ENCODE data around the gene STAP2. TPM values are rescaled to one million over a fixed set of nuclear protein-coding genes. Genes with fewer than 3 reads are reported as not detected.
"Not testable (repeated sequence)": the region's sequence is repeated elsewhere in the genome, so short reads cannot be mapped to it uniquely, and the experiment has no call there.

STAP2 gene
- total RNA-seq, 1 donor from 2014 or later: 35.6 TPM

DNA sequence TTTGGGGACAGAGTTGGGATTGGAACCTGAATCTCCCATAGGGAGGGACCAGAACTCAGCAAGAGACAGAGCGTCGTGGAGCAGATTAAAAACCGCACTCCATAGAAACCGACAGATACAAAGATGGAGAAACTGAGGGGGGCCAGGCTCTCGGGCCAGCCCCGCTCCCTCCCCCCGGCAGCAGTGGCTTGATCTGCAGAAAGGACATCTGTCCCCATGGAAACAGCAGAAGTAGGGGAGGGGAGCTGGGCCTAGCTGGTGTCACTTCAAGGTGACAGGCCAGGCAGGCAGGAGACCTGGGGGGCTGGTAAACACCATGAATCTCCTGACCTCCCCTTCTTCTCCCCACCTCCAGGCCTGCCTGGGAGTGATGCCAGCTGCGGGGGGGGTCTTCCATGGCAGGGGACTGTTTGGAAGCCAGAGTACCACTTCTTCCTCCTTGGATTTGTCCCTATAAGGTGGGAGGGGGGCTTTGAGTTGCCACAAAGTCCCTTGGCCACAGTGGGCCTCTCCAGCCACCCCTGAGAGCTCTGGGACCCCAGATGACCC lies 47.4 kb downstream of the STAP2 start:
- Mint-ChIP-seq H3K27ac (peak overlapping the region; percentile 43), H3K4me3 (ENCODE audit: low read depth) (no peak overlapping the region), H3K27me3 (peaks cover 7% of the 10 kb centered on the region), H3K36me3 (ENCODE audit: insufficient read depth) (no peaks in the 10 kb centered on the region), H3K9me3 (ENCODE audit: low read depth) (no peaks in the 10 kb centered on the region), H3K4me1 (ENCODE audit: low read depth) (no peaks in the 10 kb centered on the region)
- DNase-seq (ENCODE audit: low spot score, unreplicated experiment): no peak
- TF ChIP-seq, protein P1, sequence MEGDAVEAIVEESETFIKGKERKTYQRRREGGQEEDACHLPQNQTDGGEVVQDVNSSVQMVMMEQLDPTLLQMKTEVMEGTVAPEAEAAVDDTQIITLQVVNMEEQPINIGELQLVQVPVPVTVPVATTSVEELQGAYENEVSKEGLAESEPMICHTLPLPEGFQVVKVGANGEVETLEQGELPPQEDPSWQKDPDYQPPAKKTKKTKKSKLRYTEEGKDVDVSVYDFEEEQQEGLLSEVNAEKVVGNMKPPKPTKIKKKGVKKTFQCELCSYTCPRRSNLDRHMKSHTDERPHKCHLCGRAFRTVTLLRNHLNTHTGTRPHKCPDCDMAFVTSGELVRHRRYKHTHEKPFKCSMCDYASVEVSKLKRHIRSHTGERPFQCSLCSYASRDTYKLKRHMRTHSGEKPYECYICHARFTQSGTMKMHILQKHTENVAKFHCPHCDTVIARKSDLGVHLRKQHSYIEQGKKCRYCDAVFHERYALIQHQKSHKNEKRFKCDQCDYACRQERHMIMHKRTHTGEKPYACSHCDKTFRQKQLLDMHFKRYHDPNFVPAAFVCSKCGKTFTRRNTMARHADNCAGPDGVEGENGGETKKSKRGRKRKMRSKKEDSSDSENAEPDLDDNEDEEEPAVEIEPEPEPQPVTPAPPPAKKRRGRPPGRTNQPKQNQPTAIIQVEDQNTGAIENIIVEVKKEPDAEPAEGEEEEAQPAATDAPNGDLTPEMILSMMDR (IDR thresholded peaks at IDR 0.05; ENCODE audit: unreplicated experiment): no peak

DNA sequence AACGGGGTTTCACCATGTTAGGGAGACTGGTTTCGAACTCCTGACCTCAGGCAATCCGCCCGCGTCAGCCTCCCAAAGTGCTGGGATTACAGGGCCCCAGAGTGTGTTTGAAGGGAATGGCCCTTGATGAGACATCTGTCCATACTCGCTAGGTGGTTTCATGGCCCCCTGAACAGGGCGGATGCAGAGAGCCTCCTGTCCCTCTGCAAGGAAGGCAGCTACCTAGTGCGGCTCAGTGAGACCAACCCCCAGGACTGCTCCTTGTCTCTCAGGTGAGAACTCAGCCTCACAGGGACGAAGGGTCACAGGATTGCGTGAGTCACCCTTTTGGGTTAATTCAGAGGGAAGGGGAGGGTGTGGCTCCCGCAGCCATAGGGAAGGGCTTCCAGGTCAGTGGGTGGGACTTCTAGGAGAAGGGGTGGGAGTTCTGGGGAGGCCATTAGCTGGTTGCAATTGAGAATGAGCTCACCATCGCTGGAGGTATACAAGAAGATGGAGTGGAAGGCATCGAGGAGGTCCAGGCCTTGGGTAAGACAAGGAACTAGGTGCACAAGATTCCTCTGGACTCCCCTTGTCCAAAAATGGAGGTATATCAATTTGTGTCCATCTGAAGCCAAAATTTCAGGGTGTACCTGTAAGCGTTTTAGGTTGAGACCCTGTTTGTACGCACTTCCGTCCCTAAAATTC lies 50.4 kb downstream of the STAP2 start:
- Mint-ChIP-seq H3K9me3 (ENCODE audit: low read depth) (no peaks in the 10 kb centered on the region), H3K27ac (no peak overlapping the region), H3K4me1 (ENCODE audit: low read depth) (no peaks in the 10 kb centered on the region), H3K36me3 (ENCODE audit: insufficient read depth) (no peaks in the 10 kb centered on the region), H3K27me3 (peaks cover 5% of the 10 kb centered on the region), H3K4me3 (ENCODE audit: low read depth) (no peak overlapping the region)
- no peak for DNase-seq (ENCODE audit: low spot score, unreplicated experiment)
- TF ChIP-seq, protein P1 (IDR thresholded peaks at IDR 0.05; ENCODE audit: unreplicated experiment): no peak

DNA sequence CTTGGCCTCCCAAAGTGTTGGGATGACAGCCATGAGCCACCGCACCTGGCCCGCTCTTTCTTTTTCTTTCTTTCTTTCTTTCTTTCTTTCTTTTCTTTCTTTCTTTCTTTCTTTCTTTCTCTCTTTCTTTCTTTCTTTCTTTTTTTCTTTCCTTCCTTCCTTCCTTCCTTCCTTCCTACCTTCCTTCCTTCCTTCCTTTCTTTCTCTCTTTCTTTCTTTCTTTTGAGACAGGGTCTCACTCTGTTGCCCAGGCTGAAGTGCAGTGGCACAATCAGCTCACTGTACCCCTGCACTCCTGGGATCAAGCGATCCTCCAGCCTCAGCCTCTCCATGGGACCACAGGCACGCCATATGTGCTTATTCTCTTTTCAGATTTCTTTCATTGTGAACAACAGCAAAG lies 52.5 kb downstream of the STAP2 start:
- H3K4me1 Mint-ChIP-seq (ENCODE audit: low read depth); DNase-seq (ENCODE audit: low spot score, unreplicated experiment); H3K4me3 Mint-ChIP-seq (ENCODE audit: low read depth); H3K9me3 Mint-ChIP-seq (ENCODE audit: low read depth); H3K36me3 Mint-ChIP-seq (ENCODE audit: insufficient read depth); H3K27ac Mint-ChIP-seq: not testable (repeated sequence)
- H3K27me3 Mint-ChIP-seq: peaks cover 17% of the 10 kb centered on the region

DNA sequence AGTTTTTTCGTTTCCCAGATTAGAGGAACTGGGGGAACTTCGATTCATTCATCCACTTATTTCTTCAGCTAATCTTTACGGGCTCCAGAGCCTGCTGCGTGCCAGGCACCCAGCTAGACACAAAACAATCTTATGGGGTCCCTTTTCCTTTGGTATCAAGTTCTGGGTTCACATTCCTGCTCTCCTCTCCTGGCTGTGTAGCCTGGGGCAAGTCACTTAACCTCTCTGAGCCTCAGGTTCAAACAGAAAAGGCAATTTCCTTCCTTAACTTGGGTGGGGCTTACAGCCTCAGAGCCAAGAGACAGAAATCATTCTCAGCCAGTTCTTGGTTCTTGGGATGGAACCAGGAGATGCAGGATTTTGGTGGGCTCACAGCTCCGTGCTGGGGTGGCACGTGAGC lies 53.7 kb downstream of the STAP2 start:
- TF ChIP-seq, protein P1 (IDR thresholded peaks at IDR 0.05; ENCODE audit: unreplicated experiment): no peak
- H3K27ac Mint-ChIP-seq: no peak overlapping the region
- H3K4me1 Mint-ChIP-seq (ENCODE audit: low read depth): no peaks in the 10 kb centered on the region
- no peak for DNase-seq (ENCODE audit: low spot score, unreplicated experiment)
- no peak overlapping the region for H3K4me3 Mint-ChIP-seq (ENCODE audit: low read depth)
- no peaks in the 10 kb centered on the region for H3K9me3 Mint-ChIP-seq (ENCODE audit: low read depth)
- peaks cover 29% of the 10 kb centered on the region for H3K27me3 Mint-ChIP-seq
- no peaks in the 10 kb centered on the region for H3K36me3 Mint-ChIP-seq (ENCODE audit: insufficient read depth)

DNA sequence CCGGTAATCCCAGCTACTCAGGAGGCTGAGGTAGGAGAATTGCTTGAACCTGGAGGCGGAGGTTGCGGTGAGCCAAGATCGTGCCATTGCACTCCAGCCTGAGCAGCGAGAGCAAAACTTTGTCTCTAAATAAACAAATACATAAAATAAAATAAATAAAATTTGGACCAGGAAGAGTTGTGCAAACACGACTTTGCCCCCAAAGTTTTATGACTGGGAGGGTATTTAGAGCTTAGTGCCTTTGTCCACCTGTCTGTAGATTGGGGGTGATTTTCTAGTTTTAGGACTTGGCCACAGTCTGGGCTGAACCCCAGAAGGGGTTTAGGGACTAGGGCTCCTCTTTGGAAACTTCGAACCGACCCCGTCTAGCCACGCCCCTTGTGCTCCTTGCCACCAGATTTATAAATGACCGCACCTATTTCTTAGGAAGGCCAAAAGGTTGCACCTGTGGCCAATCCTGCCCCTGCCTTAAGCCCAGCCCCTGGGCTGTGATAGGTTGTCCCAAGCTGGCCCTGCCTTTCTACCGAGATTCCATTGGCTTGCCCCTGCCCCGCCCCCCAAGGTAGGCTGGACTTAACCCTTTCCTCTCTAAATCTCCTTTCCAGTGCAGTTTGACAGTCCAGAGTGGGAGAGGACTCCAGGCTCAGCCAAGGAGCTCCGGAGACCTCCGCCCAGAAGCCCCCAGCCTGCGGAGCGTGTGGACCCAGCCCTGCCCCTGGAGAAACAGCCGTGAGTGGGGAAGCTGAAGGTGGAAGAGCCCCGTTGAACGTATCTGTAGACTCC lies 54.3 kb downstream of the STAP2 start:
- H3K4me3 Mint-ChIP-seq (ENCODE audit: low read depth): no peak overlapping the region
- H3K36me3 Mint-ChIP-seq (ENCODE audit: insufficient read depth): no peaks in the 10 kb centered on the region
- peaks cover 2% of the 10 kb centered on the region for H3K4me1 Mint-ChIP-seq (ENCODE audit: low read depth)
- no peak overlapping the region for H3K27ac Mint-ChIP-seq
- H3K9me3 Mint-ChIP-seq (ENCODE audit: low read depth): no peaks in the 10 kb centered on the region
- TF ChIP-seq, protein P1 (IDR thresholded peaks at IDR 0.05; ENCODE audit: unreplicated experiment): no peak
- H3K27me3 Mint-ChIP-seq: peaks cover 33% of the 10 kb centered on the region
- DNase-seq (ENCODE audit: low spot score, unreplicated experiment): no peak
